Measurements from ENCODE around the gene IFITM10.

The IFITM10 gene

DNA sequence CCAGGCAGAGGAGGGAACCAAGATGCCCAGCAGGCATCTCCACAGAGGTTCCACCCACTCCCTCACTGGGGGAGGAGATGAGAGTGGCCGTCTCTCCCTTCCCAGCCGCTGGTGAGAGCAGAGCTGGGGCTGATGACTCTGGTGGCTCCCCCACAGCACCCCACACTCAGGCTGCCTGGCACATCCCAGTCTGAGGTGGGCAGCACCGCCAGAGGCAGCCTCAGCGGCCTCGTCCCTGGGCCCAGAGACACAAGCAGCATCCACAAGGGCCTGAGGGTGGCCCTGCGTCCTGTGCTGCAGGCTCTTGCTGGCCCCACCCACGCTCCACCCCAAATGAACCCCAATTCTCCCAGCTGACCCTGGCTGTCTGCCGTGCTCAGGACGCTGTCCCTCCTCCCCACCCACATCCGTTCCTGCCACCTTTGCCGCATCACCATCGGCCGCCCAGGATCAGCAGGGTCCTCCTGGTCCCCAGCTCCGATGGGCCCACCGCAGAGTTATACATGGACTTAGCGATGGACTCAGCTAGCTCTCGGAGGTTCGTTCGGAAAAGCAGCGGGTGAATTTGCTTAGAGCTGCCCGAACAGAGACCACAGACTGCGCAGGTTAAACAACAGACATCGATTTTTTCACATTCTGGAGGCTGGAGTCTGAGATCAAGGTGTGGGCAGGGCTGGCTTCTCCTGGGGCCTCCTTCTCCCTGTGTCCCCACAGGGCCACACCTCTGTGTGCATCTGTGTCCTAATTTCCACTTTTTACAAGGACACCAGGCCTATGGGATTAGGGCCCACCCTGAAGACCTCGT lies 33.5 kb upstream of the IFITM10 start:
- Histone ChIP-seq H3K4me3 (ENCODE audit: low read depth in 1 of 2, low read length in 2 of 2) (no peak overlapping the region), H3K4me1 (ENCODE audit: control insufficient read depth in 1 of 2, insufficient read depth in 2 of 2, low read length in 2 of 2) (peaks cover 5 to 6% of the 10 kb centered on the region in 2 donors), H3K9me3 (ENCODE audit: control insufficient read depth in 1 of 2, low read length in 2 of 2) (no peaks in the 10 kb centered on the region), H3K27ac (ENCODE audit: low read depth, low read length) (no peak overlapping the region), H3K36me3 (ENCODE audit: control insufficient read depth in 1 of 2, insufficient read depth in 2 of 2, low read length in 2 of 2) (no peaks in the 10 kb centered on the region), H3K27me3 (ENCODE audit: control insufficient read depth in 1 of 2, insufficient read depth in 2 of 2, low read length in 2 of 2) (peaks cover 0 to 4% of the 10 kb centered on the region in 2 donors), H3K9ac (ENCODE audit: low read depth in 1 of 2, low read length in 2 of 2) (no peak overlapping the region)

GRCh38 chr11:1782831-1783724 lies 32.7 kb upstream of the IFITM10 start:
- Histone ChIP-seq H3K4me3 (ENCODE audit: low read depth in 1 of 2, low read length in 2 of 2) (peak overlapping the region in 1 of 2 donors; percentile 29), H3K27ac (ENCODE audit: low read depth, low read length) (peak overlapping the region; percentile 20), H3K4me1 (ENCODE audit: control insufficient read depth in 1 of 2, insufficient read depth in 2 of 2, low read length in 2 of 2) (peaks cover 5 to 6% of the 10 kb centered on the region in 2 donors), H3K9ac (ENCODE audit: low read depth in 1 of 2, low read length in 2 of 2) (no peak overlapping the region), H3K9me3 (ENCODE audit: control insufficient read depth in 1 of 2, low read length in 2 of 2) (no peaks in the 10 kb centered on the region), H3K27me3 (ENCODE audit: control insufficient read depth in 1 of 2, insufficient read depth in 2 of 2, low read length in 2 of 2) (peaks cover 0 to 4% of the 10 kb centered on the region in 2 donors), H3K36me3 (ENCODE audit: control insufficient read depth in 1 of 2, insufficient read depth in 2 of 2, low read length in 2 of 2) (no peaks in the 10 kb centered on the region)

GRCh38 chr11:1782031-1782590 lies 31.7 kb upstream of the IFITM10 start:
- no peaks in the 10 kb centered on the region for H3K9me3 ChIP-seq (ENCODE audit: control insufficient read depth in 1 of 2, low read length in 2 of 2)
- H3K27me3 ChIP-seq (ENCODE audit: control insufficient read depth in 1 of 2, insufficient read depth in 2 of 2, low read length in 2 of 2) = peaks cover 0 to 4% of the 10 kb centered on the region in 2 donors
- H3K27ac ChIP-seq (ENCODE audit: low read depth, low read length) = no peak overlapping the region
- peaks cover 5 to 6% of the 10 kb centered on the region in 2 donors for H3K4me1 ChIP-seq (ENCODE audit: control insufficient read depth in 1 of 2, insufficient read depth in 2 of 2, low read length in 2 of 2)
- H3K36me3 ChIP-seq (ENCODE audit: control insufficient read depth in 1 of 2, insufficient read depth in 2 of 2, low read length in 2 of 2) = no peaks in the 10 kb centered on the region
- no peak overlapping the region for H3K9ac ChIP-seq (ENCODE audit: low read depth in 1 of 2, low read length in 2 of 2)
- H3K4me3 ChIP-seq (ENCODE audit: low read depth in 1 of 2, low read length in 2 of 2) = no peak overlapping the region

GRCh38 chr11:1781593-1781975 lies 31.2 kb upstream of the IFITM10 start:
- no peaks in the 10 kb centered on the region for H3K9me3 ChIP-seq (ENCODE audit: control insufficient read depth in 1 of 2, low read length in 2 of 2)
- no peak overlapping the region for H3K9ac ChIP-seq (ENCODE audit: low read depth in 1 of 2, low read length in 2 of 2)
- peaks cover 5 to 6% of the 10 kb centered on the region in 2 donors for H3K4me1 ChIP-seq (ENCODE audit: control insufficient read depth in 1 of 2, insufficient read depth in 2 of 2, low read length in 2 of 2)
- H3K4me3 ChIP-seq (ENCODE audit: low read depth in 1 of 2, low read length in 2 of 2) = no peak overlapping the region
- H3K36me3 ChIP-seq (ENCODE audit: control insufficient read depth in 1 of 2, insufficient read depth in 2 of 2, low read length in 2 of 2) = no peaks in the 10 kb centered on the region
- peaks cover 0 to 4% of the 10 kb centered on the region in 2 donors for H3K27me3 ChIP-seq (ENCODE audit: control insufficient read depth in 1 of 2, insufficient read depth in 2 of 2, low read length in 2 of 2)
- no peak overlapping the region for H3K27ac ChIP-seq (ENCODE audit: low read depth, low read length)

DNA sequence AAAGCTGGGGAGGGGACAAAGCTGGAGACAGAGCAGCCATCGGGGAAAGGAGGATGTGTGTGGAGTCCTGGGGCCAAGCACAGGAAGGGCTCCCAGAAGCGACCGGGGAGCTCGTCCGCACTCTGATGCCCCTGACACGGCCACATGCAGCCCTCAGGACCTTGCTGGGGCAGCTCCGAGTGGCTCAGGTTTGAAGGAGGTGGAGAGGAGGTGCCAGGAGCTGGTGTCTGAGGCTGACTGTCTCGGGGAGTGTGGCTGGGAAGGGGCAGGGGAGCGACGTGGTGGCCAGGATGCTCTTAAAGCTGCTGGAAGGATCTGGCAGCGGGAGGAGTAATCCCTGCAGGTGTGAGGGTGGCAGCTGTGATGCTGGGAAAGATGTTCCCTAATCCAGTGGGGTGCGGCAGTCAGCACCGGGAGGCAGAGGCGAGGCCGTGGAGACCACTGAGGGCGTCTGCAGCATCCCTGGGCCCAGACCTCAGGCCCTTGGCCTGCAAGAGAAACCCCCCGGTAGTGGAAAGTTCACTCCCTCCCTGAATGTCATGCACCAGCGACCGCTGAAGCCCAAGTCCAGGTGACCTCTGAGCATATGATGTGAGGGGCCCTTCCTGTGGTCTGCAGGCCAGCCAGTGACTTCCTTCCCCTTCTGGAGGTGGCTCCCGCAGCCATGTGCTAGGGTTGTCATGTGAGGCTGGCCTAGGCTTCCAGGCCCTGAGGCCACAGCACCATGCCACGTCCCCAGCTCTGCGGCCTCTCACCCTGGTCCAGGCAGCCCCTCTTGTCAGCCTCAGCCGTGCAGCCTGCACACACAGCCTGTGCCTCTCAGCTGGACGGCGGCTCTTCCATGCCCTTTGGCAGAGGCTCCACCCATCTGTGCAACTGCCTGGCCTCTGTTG lies 30.6 kb upstream of the IFITM10 start:
- H3K27ac ChIP-seq (ENCODE audit: low read depth, low read length) = no peak overlapping the region
- peaks cover 0 to 4% of the 10 kb centered on the region in 2 donors for H3K27me3 ChIP-seq (ENCODE audit: control insufficient read depth in 1 of 2, insufficient read depth in 2 of 2, low read length in 2 of 2)
- H3K9me3 ChIP-seq (ENCODE audit: control insufficient read depth in 1 of 2, low read length in 2 of 2) = no peaks in the 10 kb centered on the region
- no peaks in the 10 kb centered on the region for H3K36me3 ChIP-seq (ENCODE audit: control insufficient read depth in 1 of 2, insufficient read depth in 2 of 2, low read length in 2 of 2)
- peaks cover 5 to 6% of the 10 kb centered on the region in 2 donors for H3K4me1 ChIP-seq (ENCODE audit: control insufficient read depth in 1 of 2, insufficient read depth in 2 of 2, low read length in 2 of 2)
- H3K4me3 ChIP-seq (ENCODE audit: low read depth in 1 of 2, low read length in 2 of 2) = no peak overlapping the region
- H3K9ac ChIP-seq (ENCODE audit: low read depth in 1 of 2, low read length in 2 of 2) = no peak overlapping the region

GRCh38 chr11:1779806-1780699 lies 29.7 kb upstream of the IFITM10 start:
- peaks cover 5 to 6% of the 10 kb centered on the region in 2 donors for H3K4me1 ChIP-seq (ENCODE audit: control insufficient read depth in 1 of 2, insufficient read depth in 2 of 2, low read length in 2 of 2)
- no peaks in the 10 kb centered on the region for H3K9me3 ChIP-seq (ENCODE audit: control insufficient read depth in 1 of 2, low read length in 2 of 2)
- H3K9ac ChIP-seq (ENCODE audit: low read depth in 1 of 2, low read length in 2 of 2) = no peak overlapping the region
- H3K27ac ChIP-seq (ENCODE audit: low read depth, low read length) = no peak overlapping the region
- peaks cover 0 to 4% of the 10 kb centered on the region in 2 donors for H3K27me3 ChIP-seq (ENCODE audit: control insufficient read depth in 1 of 2, insufficient read depth in 2 of 2, low read length in 2 of 2)
- H3K36me3 ChIP-seq (ENCODE audit: control insufficient read depth in 1 of 2, insufficient read depth in 2 of 2, low read length in 2 of 2) = no peaks in the 10 kb centered on the region
- H3K4me3 ChIP-seq (ENCODE audit: low read depth in 1 of 2, low read length in 2 of 2) = no peak overlapping the region

- Histone ChIP-seq H3K9me3 (ENCODE audit: control insufficient read depth in 1 of 2, low read length in 2 of 2) (no peaks in the 10 kb centered on the region), H3K4me1 (ENCODE audit: control insufficient read depth in 1 of 2, insufficient read depth in 2 of 2, low read length in 2 of 2) (peaks cover 5 to 6% of the 10 kb centered on the region in 2 donors), H3K36me3 (ENCODE audit: control insufficient read depth in 1 of 2, insufficient read depth in 2 of 2, low read length in 2 of 2) (no peaks in the 10 kb centered on the region), H3K27ac (ENCODE audit: low read depth, low read length) (no peak overlapping the region), H3K4me3 (ENCODE audit: low read depth in 1 of 2, low read length in 2 of 2) (no peak overlapping the region), H3K27me3 (ENCODE audit: control insufficient read depth in 1 of 2, insufficient read depth in 2 of 2, low read length in 2 of 2) (peaks cover 0 to 4% of the 10 kb centered on the region in 2 donors), H3K9ac (ENCODE audit: low read depth in 1 of 2, low read length in 2 of 2) (no peak overlapping the region)
These were observed 28.8 kb upstream of the IFITM10 start for GRCh38 chr11:1779034-1779805.

GRCh38 chr11:1778141-1778911 lies 27.9 kb upstream of the IFITM10 start:
- no peak overlapping the region for H3K27ac ChIP-seq (ENCODE audit: low read depth, low read length)
- H3K4me1 ChIP-seq (ENCODE audit: control insufficient read depth in 1 of 2, insufficient read depth in 2 of 2, low read length in 2 of 2) = peaks cover 7 to 8% of the 10 kb centered on the region in 2 donors
- no peak overlapping the region for H3K9ac ChIP-seq (ENCODE audit: low read depth in 1 of 2, low read length in 2 of 2)
- H3K36me3 ChIP-seq (ENCODE audit: control insufficient read depth in 1 of 2, insufficient read depth in 2 of 2, low read length in 2 of 2) = no peaks in the 10 kb centered on the region
- H3K27me3 ChIP-seq (ENCODE audit: control insufficient read depth in 1 of 2, insufficient read depth in 2 of 2, low read length in 2 of 2) = peaks cover 0 to 4% of the 10 kb centered on the region in 2 donors
- H3K4me3 ChIP-seq (ENCODE audit: low read depth in 1 of 2, low read length in 2 of 2) = no peak overlapping the region
- no peaks in the 10 kb centered on the region for H3K9me3 ChIP-seq (ENCODE audit: control insufficient read depth in 1 of 2, low read length in 2 of 2)

All from duodenal mucosa (tissue), 2 donors.